Spleen (tissue), 7 donors: Measurements from ENCODE around the gene HMGB4.

Experiments used
- POLR2A ChIP-seq, 3 donors: fragments of 450-650 bp; IDR thresholded peaks; one replicate each; pipeline ENCODE4 v1.5.1; 2017; ENCODE audit warnings: antibody characterized with exemption in 3 of 3, mild to moderate bottlenecking in 1 of 3
- TF ChIP-seq, protein P1 (sequence below), 11 experiments: fragments of 200-600 bp in 7 of 11; fragments of 450-650 bp in 4 of 11; sonication (generic) in 4 of 11; IDR thresholded peaks in 8 of 11; conservative IDR thresholded peaks in 3 of 11; 1 replicate in 7 of 11; 2 replicates in 4 of 11; pipeline versions ENCODE4 v1.4.0 to v1.8.0; 2016 to 2021; ENCODE audit warnings: antibody characterized with exemption in 11 of 11, inconsistent platforms in 4 of 11, mild to moderate bottlenecking in 1 of 11
- donor health status: DM: no; HTN: no; CAD: no; lungs with moderate emphysema.
- donor health status: DM: no; HTN: no; CAD: no.
- donor health status: DM: no; HTN: no; CAD: no.

DNA sequence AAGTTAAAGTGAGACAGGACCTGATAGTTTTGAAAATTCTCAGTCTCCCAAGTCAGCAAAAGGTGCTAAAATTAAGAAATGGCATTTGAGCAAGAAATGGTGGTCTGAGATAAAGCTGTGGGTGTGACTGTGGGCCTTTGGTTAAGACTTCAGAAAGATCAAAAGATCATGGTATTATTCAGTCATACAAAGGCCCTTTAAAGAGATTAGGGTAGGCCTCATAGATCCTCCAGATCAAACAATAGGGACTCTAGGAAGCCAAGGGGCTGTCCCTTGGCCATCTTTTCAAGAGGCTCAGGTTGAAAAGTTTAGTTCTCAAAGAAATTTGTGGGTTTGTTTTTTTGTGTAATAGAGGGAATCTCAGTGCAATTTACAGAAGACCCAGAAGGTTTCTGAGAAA lies 8.4 kb downstream of the HMGB4 start:
- TF ChIP-seq, protein P1, sequence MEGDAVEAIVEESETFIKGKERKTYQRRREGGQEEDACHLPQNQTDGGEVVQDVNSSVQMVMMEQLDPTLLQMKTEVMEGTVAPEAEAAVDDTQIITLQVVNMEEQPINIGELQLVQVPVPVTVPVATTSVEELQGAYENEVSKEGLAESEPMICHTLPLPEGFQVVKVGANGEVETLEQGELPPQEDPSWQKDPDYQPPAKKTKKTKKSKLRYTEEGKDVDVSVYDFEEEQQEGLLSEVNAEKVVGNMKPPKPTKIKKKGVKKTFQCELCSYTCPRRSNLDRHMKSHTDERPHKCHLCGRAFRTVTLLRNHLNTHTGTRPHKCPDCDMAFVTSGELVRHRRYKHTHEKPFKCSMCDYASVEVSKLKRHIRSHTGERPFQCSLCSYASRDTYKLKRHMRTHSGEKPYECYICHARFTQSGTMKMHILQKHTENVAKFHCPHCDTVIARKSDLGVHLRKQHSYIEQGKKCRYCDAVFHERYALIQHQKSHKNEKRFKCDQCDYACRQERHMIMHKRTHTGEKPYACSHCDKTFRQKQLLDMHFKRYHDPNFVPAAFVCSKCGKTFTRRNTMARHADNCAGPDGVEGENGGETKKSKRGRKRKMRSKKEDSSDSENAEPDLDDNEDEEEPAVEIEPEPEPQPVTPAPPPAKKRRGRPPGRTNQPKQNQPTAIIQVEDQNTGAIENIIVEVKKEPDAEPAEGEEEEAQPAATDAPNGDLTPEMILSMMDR (IDR thresholded peaks at IDR 0.05 in 8 of 11, conservative IDR thresholded peaks at IDR 0.05 in 3 of 11): no peak
- TF ChIP-seq POLR2A (IDR thresholded peaks at IDR 0.05): no peak
